Activated T-cell treated with anti-CD3 and anti-CD28 coated beads for 1 hour (primary cell): ENCODE measurements around the gene CTNND1.

Experiments
- DNase-seq: peaks from one replicate; pipeline ENCODE4 v3.0.0-alpha.2; 2020; ENCODE audit warnings: low read depth

CTNND1 gene

DNA sequence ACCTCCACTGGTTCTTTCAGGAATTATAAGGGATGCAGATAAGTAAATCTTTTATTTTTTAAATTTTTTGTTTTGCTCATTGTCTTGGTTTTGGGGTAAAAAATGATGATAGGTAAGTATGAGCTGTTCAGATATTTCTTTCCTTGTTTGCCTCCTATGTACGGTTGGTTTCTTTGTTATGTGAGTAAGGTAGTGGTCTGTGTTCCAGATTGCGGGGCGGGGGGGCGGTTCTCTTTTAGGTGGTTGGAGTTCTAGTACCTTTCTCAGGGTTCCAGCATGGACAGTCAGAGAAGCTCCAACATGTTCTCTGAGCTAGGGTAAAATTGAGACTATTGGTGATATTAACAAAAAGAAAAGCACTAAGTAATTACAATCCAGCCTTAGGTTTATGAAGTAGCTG is 2.4 kb downstream of the CTNND1 start:
- no peak for DNase-seq

GRCh38 chr11:57764566-57764965 is 3.0 kb downstream of the CTNND1 start:
- DNase-seq = no peak

DNA sequence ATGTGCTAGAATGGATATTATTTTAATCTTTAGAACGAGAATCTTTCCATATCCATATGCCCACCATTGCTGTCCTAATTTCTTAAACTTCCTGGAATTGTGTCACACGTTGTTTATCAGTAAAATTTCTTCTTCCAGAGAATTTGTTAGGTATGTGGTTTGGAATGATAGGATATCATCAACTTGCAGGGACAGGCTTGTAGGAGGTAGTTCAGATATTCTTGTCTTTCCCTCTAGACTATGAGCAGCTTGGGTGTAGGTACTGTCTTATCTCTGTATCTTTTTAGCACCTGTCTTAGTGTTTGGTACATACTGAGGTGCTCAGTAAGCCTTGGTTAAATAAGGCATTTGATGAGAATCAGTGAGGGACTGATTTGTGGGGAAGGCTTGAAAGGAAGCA is 3.4 kb downstream of the CTNND1 start:
- DNase-seq = no peak

DNA sequence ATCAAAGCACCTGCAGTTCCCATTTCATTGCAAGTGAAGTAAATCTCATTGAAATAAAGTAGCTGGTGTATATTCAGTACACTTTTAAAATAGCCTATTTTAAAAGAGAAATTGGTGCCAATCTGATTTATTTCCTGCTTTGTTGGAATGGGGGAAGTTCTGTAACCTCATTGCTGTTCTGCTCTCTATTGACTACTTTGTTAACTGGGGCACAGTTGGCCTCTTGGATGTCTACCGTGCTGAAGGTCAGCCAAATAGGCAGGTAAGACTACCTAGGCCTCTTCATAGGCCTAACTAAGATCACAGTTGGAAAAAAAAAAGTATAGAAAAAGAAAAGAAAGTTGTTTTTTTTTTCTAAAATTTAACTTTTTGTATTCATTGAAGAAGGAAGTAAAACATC is 9.2 kb downstream of the CTNND1 start:
- no peak for DNase-seq

DNA sequence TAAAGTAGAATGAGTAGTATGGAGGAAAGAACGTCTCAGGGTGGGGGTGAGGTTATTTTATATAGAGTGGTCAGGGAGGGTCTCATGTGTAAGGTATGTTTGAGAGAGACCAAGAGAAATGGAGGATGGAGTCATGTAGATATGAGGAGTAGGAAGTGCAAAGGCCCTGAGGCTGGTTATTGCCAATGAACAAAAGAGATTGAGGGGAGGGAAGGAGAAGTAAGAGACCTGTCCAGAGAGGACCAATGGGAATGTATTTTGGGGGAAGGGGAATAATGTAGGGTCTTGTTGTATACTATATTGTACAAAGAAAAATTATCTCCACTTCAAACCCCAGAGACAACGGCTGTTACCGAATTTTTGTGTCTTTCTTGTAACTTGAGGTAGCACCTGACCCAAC is 9.8 kb downstream of the CTNND1 start:
- DNase-seq = no peak

GRCh38 chr11:57772562-57772961 is 11.0 kb downstream of the CTNND1 start:
- no peak for DNase-seq

GRCh38 chr11:57773026-57773598 is 11.5 kb downstream of the CTNND1 start:
- DNase-seq = no peak

DNA sequence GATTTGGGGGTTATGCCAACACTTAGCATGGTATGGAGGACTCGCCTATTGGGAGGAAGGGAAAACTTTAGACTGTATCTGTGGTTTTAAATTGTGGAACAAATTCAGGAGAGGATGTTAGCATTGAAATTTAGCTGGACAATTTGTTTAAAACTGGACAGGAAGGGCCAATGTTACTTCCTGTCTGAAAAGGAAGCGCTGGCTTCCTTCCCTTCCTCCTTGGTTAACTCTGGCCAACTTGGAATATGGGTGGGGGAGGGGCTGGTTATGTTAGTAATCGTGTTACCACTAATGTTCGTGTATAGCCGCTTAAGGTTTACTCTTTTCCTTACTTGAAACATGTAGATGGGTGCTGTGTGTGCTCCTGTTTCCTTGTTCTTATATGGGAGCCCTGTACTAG is 13.9 kb downstream of the CTNND1 start:
- no peak for DNase-seq

DNA sequence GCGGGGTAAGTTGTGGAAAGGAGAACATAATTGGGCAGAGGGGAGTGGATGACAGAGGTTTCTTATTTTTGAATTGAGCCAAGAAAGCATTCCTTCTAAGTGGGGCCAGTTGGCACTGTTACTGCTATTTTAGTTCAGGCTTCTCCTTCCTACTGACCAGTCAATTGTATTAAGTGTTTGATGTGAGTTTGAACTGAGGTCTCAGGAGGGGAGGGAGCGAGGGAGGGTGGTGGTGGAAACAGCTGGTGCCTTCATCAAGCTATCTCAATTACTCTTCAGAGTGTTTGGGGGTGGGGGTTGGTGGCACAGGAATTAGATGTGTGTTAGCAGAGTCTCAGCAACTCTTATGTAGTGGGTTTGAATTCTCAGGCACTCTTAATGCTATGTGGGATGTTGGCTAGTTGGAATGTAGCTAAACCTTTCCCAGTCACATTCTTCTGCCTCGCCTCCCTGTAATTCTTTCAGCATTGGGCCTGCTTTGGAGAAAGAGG is 14.5 kb downstream of the CTNND1 start:
- no peak for DNase-seq

GRCh38 chr11:57776577-57777210 is 15.1 kb downstream of the CTNND1 start:
- DNase-seq = no peak

DNA sequence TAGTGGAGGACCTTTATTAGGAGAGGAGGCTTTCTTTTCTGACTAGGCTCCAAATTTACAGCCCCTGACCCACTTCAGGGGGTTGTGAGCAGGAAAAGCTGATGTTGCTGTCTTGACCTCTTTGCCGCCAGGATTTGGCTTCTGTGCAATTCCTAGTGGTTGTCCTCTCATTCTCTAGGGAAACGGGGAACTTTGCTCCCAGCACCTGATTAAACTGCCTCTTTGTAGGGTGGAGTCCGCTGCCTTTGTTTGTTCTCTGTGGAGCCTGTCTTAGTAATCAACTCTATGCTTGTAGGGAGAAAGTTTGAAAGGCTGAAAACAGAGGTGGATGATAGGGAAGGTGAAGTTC is 16.3 kb downstream of the CTNND1 start:
- no peak for DNase-seq

GRCh38 chr11:57778318-57779037 is 16.9 kb downstream of the CTNND1 start:
- no peak for DNase-seq

DNA sequence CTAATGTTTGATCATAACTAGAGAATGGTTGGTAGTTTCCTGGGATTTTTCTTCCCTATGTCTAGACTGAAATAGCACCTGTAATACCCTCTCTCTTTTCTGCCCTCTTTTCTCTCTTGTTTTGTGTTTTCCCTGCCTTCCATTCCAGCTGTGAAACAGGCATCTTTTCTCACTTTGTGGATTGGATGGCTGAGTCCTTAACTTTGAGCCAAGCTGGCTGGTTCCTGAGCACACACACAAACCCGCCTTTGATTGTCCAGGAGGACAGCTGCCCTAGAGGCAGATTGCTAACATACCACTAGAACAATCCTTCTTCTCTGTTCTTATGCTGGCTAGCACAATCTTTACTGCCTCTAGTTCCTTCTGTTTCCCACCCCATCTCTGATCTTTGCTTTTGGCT is 17.7 kb downstream of the CTNND1 start:
- DNase-seq = no peak

GRCh38 chr11:57781529-57781943 is 19.9 kb downstream of the CTNND1 start:
- DNase-seq = no peak

DNA sequence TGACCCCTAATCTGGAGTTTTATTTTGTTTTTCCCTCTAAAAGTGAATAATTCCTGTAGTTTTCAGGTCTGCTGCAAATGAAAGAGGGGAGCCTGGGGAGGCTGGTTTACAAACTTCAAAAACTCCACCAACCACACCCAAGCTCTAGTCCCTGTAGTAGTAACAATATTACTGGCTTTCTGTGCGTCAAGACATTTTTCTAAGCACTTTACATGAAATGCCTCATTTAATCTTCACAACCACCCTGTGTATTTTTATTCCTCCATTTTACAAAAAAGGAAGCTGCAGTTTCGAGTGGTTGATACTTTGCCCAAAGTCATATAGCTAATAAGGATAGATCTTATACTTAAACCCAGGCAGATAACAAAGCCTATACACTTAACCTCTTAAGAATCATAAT is 23.5 kb downstream of the CTNND1 start:
- DNase-seq = no peak

DNA sequence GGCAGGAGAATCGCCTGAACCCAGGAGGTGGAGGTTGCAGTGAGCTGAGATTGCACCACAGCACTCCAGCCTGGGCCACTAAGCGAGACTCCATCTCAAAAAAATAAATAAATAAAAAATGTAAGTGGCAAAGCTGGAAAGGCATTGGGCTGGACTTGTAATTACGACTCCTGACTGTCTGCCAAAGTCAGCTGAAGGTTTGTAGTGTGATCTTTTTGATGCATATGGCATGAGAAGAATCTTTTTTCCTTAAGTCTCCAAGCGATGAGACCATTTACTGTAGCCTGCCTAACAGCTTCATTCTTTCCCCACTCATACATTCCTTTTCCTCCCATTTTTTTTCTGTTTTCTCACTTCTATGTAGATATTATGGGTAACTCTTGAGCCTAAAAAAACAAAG is 24.8 kb downstream of the CTNND1 start:
- no peak for DNase-seq

GRCh38 chr11:57787006-57787604 is 25.5 kb downstream of the CTNND1 start:
- DNase-seq = no peak

- DNase-seq = no peak
Observed at GRCh38 chr11:57787920-57788702, 26.5 kb downstream of the CTNND1 start.

GRCh38 chr11:57788703-57789088 is 27.1 kb downstream of the CTNND1 start:
- DNase-seq = no peak

GRCh38 chr11:57791321-57792059 is 29.9 kb downstream of the CTNND1 start:
- DNase-seq = no peak

DNA sequence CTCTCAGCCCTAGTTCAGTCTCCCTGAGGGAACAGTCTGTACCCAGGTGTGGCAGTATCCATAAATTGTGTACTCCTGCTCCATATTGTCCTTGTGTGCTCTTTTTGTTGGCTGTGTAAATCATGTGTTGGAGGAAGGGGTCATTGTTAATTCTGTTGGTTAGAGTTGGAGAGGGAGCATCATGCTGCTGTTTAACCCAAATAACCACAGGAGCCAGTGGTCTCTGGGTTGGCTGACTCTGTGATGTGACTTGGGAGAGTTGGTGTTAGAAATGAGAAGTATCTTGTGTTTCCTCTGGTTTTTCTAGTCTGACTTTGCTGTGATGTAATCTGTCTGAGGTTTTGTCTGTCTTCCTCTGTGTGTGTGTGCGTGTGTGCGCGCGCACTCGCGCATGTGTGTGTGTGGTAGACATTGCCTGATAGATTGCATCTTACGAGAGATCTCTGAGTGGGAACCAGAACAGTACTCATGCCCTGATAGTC is 30.5 kb downstream of the CTNND1 start:
- DNase-seq = peak; percentile 83

DNA sequence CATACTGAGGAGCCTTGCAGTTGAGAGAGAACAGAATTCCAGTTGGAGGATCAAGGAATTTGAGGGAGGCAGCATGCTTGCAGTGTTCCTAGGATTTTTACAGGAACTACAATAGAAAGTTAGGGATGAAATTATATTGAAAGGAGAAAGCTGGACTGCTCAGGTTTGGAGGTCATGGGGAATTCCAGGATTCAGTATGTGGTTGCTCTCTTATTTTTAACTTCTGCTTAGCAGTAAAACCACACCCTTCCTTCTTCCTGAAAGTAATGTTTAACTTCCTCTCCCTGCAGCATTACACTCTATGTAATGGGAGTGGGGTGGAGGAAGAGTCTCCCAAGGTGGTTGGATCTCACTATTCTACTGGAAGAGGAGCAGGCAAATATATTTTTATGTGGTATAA is 31.3 kb downstream of the CTNND1 start:
- DNase-seq = no peak
